HG03558 (cell line): ENCODE data around the gene APOBR.
"Not testable (repeated sequence)": the region's sequence is repeated elsewhere in the genome, so short reads cannot be mapped to it uniquely, and the experiment has no call there.

Source experiments
- ATAC-seq: cut with Tn5 transposase; IDR thresholded peaks from one replicate; pipeline ENCODE4 v1.9.1; 2021; ENCODE audit warnings: moderate number of reproducible peaks; ENCODE audit not compliant: unreplicated experiment; ENCODE audit errors: extremely low read depth

Gene APOBR

DNA sequence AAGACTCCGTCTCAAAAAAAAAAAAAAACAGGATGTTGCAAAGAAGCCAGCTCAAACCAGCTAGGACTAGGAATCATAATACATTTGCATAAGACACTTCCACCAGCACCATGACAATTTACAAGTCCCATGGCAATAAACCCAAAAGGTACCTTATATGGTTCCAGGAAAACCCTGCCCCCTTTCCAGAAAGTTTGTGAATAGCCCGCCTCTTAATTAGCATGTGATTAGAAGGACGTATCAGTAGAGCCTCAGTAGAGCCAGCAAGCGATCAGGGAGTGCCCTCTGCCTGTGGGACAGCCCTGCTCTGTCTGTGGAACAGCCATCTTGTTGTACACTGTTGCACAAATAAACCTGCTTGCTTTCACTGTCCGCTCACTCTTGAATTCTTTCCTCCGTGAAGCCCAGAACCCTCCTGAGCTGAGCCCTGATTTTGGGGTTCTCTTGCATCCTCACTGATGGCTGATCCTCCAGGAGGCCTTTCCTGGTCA is 30.3 kb downstream of the APOBR start:
- ATAC-seq: no peak

DNA sequence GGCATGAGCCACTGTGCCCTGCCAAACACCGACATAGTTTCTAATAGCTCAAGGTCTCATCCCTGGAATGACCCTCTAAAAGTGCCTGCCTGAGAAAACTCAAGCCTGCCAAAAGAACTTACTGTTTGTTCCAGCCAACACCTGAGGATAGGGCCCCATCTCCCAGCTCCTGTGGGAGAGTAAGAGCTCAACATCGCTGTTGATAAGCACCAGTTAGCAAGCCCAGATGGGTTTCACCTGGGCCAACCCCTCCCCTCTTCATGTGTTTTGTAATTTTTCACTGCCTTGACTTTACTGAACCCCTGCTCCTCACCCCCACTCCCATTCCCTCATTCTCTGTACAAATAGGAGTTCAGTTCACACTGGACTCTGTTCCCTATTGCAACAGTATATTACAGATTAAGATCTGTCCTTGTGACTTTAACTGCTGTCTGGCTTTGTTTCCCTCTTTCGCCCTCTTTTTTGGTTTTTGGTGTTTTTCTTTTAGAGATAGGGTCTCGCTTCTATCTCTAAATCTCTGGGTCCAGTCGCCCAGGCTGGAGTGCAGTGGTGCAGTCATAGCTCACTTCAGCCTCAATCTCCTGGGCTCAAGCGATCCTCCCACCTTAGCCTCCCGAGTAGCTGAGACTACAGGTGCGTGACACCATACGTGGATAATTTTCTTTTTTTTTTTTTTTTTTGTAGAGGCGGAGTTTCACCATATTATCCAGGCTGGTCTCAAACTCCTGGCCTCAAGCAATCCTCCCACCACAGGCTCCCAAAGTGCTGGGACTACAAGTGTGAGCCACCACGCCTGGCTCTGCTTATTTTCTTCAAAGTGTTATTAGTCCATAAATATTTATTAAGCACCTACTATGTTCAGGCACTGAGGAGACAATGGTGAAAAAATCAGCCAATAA is 32.0 kb downstream of the APOBR start:
- ATAC-seq: no peak

DNA sequence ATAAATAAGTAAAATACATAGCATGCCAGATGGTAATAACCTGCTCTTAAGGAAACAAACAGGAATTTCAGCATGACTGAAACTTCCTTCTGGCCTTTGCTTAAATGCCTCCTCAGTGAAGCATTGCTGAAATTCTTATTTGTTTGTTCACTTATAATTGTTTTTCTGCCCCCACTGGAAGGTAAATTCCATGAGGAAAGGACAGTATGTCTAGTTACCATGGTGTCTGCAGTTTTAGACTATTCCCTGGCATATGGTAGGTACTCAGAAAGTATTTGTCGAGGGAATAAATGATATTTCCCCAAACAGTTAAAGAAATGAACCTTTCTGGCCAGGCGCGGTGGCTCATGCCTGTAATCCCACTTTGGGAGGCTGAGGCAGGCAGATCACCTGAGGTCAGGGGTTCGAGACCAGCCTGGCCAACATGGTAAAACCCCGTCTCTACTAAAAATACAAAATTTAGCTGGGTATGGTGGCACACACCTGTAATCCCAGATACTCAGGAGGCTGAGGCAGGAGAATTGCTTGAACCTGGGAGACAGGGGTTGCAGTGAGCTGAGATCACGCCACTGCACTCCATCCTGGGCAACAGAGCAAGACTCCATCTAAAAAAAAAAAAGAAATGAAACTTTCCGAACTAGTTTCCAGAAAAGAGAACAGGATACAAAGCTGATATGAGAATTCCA is 32.8 kb downstream of the APOBR start:
- not testable (repeated sequence) for ATAC-seq

DNA sequence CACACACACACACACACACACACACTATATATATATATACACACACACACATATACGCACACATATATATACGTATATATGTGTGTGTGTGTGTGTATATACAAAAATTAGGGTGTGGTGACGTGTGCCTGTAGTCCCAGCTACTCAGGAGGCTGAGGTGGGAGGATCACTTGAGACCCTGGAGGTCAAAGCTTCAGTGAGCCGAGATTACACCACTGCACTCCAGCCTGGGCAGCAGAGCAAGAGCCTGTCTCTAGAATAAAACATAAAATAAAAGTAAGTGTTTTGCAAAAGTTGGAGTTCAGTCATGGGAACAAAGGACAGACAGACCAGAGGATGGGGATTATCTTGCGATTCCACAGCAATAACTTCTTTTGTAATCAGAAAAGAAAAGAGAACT is 33.5 kb downstream of the APOBR start:
- ATAC-seq: no peak

DNA sequence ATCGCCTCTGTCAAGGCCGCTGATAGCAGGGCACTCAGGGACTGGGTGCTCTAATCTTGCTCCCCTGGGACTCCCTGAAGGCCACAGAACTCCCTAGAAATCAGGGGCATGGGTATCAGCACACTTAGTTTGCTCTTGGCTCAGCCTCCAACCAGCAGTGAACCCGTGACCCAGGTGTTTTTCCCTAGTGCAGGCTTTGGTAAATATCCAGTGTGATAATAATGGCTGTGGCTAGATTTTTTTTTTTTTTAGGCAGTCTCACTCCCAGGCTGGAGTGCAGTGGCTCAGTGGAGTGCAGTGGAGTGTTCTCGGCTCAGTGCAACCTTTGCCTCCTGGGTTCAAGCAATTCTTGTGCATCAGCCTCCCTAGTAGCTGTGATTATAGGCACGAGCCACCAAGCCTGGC is 34.0 kb downstream of the APOBR start:
- ATAC-seq: no peak

DNA sequence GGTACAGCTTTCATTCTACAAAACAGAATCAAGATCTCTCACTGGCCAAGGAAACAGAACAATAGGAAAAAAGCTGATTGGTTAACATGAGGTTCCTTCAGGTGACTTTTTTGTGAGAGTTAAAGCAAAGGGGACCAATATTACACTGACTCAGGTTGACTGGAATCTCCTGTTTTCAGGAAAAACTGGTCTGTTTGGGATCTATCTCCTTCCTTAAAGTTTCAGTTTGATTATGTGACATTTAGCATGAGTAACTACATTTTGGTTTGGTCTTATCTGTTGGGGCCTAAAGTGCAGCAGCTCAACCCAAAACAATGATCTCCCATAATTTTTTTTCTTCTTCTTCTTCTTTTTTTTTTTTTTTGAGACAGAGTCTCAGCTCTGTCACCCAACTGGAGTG is 34.7 kb downstream of the APOBR start:
- no peak for ATAC-seq

DNA sequence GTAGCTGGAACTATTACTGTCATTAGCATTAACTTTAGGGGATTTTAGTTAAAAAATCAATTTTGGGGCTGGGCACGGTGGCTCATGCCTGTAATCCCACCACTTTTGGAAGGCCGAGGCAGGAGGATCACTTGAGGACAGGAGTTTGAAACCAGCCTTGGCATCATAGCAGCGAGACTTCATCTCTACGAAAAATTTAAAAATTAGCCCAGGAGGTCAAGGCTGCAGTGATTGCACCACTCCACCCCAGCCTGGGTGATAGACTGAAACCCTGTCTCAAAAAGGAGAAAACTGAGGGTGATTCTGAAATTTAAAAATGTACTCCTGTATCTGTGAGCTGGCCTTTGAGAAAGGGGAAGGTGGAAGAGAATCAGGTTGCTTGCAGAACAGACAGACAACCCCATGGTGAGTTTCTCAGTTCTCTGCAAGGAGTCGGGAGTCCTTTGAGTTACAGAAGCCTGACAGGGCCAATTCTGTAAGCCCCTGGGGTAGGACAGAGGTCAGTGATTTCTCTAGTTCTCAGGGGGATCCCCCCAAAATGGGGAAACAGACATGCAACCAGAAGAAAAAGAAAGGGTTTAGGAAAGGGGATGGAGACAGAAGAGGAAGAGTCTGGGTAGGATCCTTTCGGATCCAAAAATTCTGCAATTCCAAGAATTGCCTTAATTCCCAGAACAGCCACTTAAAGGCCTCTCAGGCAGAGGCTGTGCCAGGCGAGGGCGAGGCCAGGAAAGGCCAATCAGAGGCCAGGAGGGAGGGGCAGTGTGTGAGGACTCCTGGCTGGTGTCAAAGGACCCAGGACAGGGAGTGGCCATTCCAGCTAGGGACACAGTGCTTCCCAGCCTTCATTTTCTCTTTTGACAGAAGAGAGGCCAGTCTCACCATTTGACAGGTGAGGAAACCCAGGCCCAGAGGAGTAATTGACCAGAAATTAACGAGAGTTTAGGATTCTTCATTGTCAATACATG is 37.6 kb downstream of the APOBR start:
- no peak for ATAC-seq

DNA sequence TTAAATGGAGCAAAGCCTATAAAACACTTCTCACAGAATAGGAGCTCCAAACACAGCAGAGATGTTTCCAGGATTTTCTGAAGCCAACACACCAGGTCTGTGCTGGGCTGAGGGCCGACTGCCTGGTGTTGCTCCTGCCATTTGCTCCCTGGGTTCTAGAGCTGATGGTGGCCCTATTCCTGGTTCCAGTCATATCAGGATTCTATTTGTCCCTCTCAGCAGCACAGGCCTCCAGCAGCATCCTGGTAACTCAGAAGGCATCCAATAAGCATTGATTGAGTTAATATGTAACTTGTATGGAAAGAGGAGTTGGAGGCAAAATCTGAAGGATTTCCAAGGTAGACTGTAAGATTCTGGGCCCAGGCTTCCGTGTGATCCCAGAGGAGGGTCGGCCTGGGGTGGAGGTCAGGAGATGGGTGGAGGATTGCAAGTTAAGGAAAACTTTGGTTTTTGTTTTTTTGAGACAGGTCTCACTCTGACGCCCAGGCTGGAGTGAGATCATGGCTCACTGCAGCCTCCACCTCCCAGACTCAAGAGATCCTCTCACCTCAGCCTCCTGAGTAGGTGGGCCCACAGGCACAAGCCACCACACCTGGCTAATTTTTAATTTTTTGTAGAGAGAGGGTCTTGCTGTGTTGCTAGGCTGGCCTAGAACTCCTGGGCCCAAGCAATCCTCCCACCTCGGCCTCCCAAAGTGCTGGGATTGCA is 38.7 kb downstream of the APOBR start:
- no peak for ATAC-seq

DNA sequence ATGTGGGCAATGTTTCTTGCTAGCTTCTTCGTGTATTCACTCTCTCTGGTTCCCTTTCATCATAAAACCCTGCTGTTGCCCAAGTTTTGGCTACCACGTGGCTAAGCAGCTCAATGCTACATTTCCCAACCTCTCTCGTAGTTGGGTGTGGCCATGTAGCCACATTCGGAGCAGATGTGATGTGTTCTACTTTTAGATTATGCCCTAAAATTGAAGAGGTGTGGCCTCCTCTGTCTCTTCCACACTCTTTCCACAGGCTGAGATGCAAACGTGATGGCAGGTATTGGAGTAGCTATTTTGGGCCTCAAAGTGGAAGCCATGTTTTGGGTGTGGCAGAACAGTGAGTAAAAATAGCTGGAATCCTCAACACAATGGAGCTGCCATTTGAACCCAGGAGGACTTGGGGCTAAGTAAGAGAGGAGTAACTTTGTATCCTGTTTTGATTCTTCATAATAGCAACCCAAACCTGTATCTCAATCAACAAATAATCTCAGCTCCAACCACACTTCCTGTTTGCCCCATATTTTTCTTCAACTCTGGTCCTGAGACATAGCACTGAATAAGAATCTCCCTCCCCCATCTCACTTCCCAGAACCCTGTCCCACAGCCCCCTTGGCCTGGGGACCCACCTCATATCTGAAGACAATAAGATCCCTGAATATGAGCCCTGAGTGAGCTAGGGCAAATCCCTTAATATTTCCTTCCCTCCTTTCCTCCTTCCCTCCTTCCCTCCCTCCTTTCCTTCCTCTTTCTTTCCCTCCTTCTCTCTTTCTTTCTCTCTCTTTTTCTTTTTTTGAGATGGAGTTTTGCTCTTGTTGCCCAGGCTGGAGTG is 40.3 kb downstream of the APOBR start:
- no peak for ATAC-seq

DNA sequence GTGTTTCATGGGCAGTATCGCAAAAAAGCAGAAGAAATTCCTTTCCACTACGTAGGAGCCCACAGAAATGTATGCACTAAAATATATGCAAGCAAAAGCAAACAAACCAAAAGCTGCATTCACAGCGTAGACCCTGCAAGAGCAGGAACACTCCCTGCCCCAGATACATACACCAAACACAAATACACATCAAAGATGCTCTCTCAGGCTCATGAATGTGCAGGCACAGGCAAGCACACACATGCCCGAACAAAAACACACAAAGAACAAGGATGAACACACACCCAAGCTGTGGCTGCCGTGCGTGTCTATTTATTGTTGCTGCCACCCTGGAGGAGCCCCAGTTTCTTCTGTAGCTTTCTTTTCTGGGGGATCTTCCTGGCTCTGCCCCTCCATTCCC is 42.6 kb downstream of the APOBR start:
- ATAC-seq: no peak

DNA sequence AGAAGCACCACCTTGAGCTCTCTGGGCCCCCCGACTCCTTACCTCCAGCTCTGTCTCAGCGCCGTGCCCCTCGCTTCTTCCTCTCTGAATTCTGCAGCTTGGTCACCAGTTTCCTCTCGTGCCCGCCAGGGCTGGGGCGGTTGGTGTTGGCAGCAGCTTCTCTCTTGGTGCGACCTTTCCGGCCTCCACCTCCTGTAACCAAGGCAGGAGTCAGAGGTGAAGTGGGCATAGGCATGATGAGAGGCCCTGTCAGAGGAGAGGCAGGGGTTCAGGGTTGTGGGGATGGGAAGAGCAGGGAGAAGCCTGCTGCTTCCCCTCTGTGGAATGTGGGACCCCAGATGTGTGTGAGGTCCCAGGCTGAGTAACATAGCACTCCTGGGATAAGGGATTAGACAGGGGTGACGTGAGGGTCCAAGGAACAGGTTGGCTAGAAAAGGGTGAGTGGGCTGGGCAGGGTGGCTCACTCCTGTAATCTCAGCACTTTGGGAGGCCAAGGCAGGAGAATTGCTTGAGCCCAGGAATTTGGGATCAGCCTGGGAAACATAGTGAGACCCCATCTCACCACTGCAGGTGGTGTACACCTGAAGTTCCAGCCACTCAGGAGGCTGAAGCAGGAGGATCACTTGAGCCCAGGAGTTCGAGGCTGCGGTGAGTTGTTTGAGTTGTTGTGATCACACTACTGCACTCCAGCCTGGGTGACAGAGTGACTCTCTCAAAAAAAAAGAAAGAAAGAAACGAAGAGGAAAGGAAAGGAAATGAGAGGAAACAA is 43.7 kb downstream of the APOBR start:
- ATAC-seq: no peak

DNA sequence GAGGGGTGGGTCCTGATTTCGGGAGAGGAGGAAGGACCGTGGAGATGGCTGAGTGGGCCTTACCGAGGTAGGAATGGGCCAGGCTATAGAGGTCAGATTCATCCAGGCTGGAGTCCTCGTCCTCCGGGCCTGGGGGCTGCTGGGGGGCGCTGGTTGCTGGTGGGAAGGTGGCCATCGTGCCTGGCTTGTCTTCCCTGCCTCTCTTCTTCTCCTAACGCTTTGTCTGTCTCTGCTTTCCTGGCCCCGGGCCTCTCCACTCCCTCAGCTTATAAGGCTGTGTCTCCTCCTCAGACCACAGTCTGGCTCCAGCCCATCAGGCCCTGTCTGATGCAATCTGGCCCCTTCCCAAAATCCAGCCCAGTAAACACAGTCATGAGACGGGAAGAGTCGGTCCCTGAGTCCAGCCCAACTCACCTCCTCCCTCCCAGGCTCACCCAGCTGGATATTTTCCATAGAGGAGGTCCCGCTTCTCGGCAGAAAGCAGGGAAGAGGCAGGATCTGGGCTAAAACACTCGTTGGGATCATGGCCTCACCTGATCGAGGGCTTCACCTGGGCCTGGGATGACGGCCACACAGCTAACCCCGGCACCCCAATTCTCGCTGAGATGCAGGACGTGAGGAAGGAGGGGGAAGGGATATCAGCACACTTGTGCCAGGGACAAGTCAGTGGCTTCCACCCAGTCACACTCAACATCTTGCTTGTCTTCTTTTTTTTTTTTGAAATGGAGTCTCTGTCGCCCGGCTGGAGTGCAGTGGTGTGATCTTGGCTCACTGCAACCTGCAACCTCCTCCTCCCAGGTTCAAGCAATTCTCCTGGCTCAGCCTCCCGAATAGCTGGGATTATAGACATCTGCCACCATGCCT is 44.5 kb downstream of the APOBR start, which contains the start of gene NUPR1:
NUPR1 (minus strand) TSS at position 242 of the 864 bp plus-strand sequence; CDS start at position 175, 67 bp downstream.
- no peak for ATAC-seq

DNA sequence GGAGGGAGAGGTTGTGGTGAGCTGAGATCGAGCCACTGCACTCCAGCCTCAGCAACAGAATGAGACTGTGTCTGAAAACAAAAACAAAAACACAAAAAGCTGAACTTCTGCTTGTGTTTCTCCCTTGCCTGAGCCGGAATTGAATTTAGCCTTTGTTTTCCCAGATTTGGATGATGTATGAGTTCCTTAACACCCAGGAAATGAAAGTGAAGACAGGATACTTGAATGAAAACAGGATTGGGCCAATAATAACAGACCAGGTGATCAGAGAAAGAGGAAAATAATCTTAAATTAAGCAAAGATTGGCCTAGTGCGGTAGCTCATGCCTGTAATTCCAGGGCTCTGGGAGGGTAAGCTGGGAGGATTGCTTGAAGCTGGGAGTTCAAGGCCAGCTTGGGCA is 45.9 kb downstream of the APOBR start:
- no peak for ATAC-seq

DNA sequence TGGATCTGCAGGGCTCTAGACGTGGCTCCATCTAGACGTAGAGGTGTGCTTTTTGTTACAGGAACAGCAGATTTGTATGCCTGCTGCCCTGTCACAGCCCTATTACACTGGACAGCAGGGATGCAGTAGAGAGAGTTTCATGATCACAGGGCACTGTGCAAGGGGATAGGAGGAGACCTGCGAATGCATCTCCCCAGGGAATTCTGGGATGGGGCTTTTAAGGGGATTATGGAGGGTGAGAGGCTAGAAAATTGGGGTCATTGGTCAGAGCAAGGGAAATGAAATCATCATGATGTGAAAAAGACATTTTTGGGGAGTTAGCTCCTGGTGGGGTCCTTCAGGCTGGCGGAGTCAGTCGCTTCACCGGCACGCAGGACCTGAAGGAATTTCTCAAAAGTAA is 48.2 kb downstream of the APOBR start:
- ATAC-seq: no peak

DNA sequence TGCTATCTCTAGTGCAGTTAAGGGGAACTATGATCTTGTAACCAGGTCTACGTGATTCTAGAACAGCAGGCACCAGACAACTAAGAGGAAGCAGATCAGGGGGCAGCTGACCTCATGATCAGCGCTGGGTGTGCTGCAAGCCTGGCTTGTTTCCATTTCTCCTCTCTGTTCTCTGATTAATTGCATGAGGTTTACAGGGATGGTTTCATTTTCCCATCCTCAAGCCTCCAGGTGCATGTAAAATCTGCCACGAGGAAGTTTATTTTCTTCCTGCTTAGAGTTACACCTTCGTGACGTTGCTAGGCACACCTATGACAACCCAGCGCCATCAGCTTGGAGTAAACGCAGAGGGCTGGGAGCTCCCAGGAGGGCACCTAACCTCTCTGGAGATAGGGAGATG is 48.6 kb downstream of the APOBR start:
- ATAC-seq: no peak

DNA sequence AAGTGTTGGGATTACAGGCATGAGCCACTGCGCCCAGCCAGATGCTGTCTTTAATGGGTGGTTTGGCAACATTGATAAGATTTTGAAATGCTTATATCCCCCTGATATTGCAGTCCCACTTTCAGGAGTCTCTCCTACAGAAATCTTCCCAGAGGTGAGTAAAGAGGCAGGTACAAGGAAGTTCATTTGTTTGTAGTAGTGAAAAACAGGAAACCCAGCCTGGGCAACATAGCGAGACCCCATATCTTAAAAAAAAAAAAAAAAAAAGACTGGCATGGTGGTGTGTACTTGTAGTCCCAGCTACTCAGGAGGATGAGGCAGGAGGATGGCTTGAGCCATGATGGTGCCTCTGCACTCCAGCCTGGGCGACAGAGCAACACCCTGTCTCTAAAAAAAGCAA is 50.6 kb downstream of the APOBR start:
- ATAC-seq: no peak

DNA sequence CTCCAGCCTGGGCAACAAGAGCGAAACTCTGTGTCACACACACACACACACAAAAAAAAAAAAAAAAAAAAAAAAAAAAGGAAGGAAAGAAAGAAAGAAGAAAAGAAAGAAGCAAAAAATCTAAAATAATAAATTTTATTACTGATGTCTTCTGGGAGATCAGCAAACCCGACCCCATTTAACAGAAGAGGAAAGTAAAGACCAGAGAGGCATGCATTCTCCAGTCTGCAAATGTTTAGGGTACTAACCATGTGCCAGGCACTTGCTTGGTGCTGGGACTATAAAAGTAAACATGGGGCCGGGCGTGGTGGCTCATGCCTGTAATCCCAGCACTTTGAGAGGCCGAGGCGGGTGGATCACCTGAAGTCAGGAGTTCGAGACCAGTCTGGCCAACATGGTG is 51.5 kb downstream of the APOBR start:
- not testable (repeated sequence) for ATAC-seq
